BE2C (cell line): ENCODE data around the gene PNPO.

Experiments
- DNase-seq: peaks from one replicate; pipeline ENCODE4 v3.0.0-alpha.2; 2020
- H3K27me3 ChIP-seq: fragments of 250-450 bp; sonication (Bioruptor Pico); 2 replicates; pipeline ENCODE4 v1.5.1; 2020; ENCODE audit warnings: mild to moderate bottlenecking
- H3K36me3 ChIP-seq: fragments of 250-450 bp; sonication (Bioruptor Pico); 2 replicates; pipeline ENCODE4 v1.5.1; 2020; ENCODE audit warnings: mild to moderate bottlenecking
- H3K4me1 ChIP-seq: fragments of 250-450 bp; sonication (Bioruptor Pico); 2 replicates; pipeline ENCODE4 v1.5.1; 2020
- H3K4me3 ChIP-seq: 2 replicates; pipeline ENCODE4 v1.5.1; 2011; ENCODE audit warnings: low read depth, low read length
- H3K9me3 ChIP-seq: fragments of 250-450 bp; sonication (Bioruptor Pico); 2 replicates; pipeline ENCODE4 v1.5.1; 2020
- CTCF ChIP-seq: IDR thresholded peaks from 2 replicates; pipeline ENCODE4 v1.5.1; 2012; ENCODE audit warnings: mild to moderate bottlenecking, low read depth, low read length

PNPO gene

GRCh38 chr17:47981462-47981861, 40.1 kb downstream of the PNPO start:
- Histone ChIP-seq H3K4me1 (peaks cover 61% of the 10 kb centered on the region), H3K36me3 (peaks cover 61% of the 10 kb centered on the region)

GRCh38 chr17:47982091-47982617, 40.8 kb downstream of the PNPO start:
- DNase-seq: peak; percentile 83
- Histone ChIP-seq H3K9me3 (no peaks in the 10 kb centered on the region), H3K27me3 (no peaks in the 10 kb centered on the region), H3K4me1 (peaks cover 66% of the 10 kb centered on the region), H3K36me3 (peaks cover 61% of the 10 kb centered on the region), H3K4me3 (peak overlapping the region; percentile 19)
- no peak for TF ChIP-seq CTCF

More at GRCh38 chr17:47981462-47981861, 40.1 kb downstream of the PNPO start:
- H3K4me3 ChIP-seq: no peak overlapping the region
- no peaks in the 10 kb centered on the region for H3K27me3 ChIP-seq
- TF ChIP-seq CTCF: no peak
- H3K9me3 ChIP-seq: no peaks in the 10 kb centered on the region
- DNase-seq: no peak

- no peak for TF ChIP-seq CTCF
- no peaks in the 10 kb centered on the region for H3K27me3 ChIP-seq
- peaks cover 71% of the 10 kb centered on the region for H3K4me1 ChIP-seq
- DNase-seq: peak; percentile 76
- H3K36me3 ChIP-seq: peaks cover 54% of the 10 kb centered on the region
- peak overlapping the region; percentile 19 for H3K4me3 ChIP-seq
- H3K9me3 ChIP-seq: no peaks in the 10 kb centered on the region
Measured at GRCh38 chr17:47982645-47983390, 41.4 kb downstream of the PNPO start.

GRCh38 chr17:47983492-47984223, 42.3 kb downstream of the PNPO start:
- DNase-seq: no peak

GRCh38 chr17:47986520-47986919, 45.1 kb downstream of the PNPO start:
- Histone ChIP-seq H3K9me3 (no peaks in the 10 kb centered on the region), H3K4me1 (peaks cover 68% of the 10 kb centered on the region), H3K36me3 (peaks cover 19% of the 10 kb centered on the region), H3K4me3 (no peak overlapping the region), H3K27me3 (no peaks in the 10 kb centered on the region)
- TF ChIP-seq CTCF: no peak
- DNase-seq: no peak

More at GRCh38 chr17:47983492-47984223, 42.3 kb downstream of the PNPO start:
- TF ChIP-seq CTCF: no peak
- Histone ChIP-seq H3K27me3 (no peaks in the 10 kb centered on the region), H3K9me3 (no peaks in the 10 kb centered on the region), H3K4me1 (peaks cover 71% of the 10 kb centered on the region), H3K4me3 (no peak overlapping the region), H3K36me3 (peaks cover 47% of the 10 kb centered on the region)
